RWPE2 (cell line): ENCODE measurements around the gene PICK1.

Experiments used
- ATAC-seq: fragments of 200-7000 bp; cut with Tn5 transposase; 3 replicates; pipeline ENCODE4 v1.9.1; 2021; ENCODE audit warnings: low read depth
- DNase-seq: peaks from one replicate; pipeline ENCODE4 v3.0.0-alpha.2; 2020; ENCODE audit warnings: low spot score
- H3K27ac ChIP-seq: fragments of 450-650 bp; 2 replicates; pipeline ENCODE4 v1.5.1; 2017; ENCODE audit warnings: mild to moderate bottlenecking; ENCODE audit not compliant: poor library complexity, severe bottlenecking
- H3K27me3 ChIP-seq: fragments of 250-450 bp; sonication (Bioruptor Pico); 2 replicates; pipeline ENCODE4 v1.5.1; 2021; ENCODE audit warnings: mild to moderate bottlenecking, moderate library complexity; ENCODE audit not compliant: insufficient read depth, poor library complexity, severe bottlenecking
- H3K36me3 ChIP-seq: fragments of 250-450 bp; sonication (Bioruptor Pico); 2 replicates; pipeline ENCODE4 v1.5.1; 2020; ENCODE audit warnings: low read depth, mild to moderate bottlenecking, moderate library complexity
- H3K4me1 ChIP-seq: fragments of 250-450 bp; sonication (Bioruptor Pico); 2 replicates; pipeline ENCODE4 v1.5.1; 2021; ENCODE audit warnings: mild to moderate bottlenecking, moderate library complexity; ENCODE audit not compliant: insufficient read depth, poor library complexity, severe bottlenecking
- H3K4me3 ChIP-seq: fragments of 250-450 bp; sonication (Bioruptor Pico); 2 replicates; pipeline ENCODE4 v1.5.1; 2021; ENCODE audit warnings: mild to moderate bottlenecking, moderate library complexity; ENCODE audit not compliant: severe bottlenecking
- H3K9me3 ChIP-seq: fragments of 250-450 bp; sonication (Bioruptor Pico); 2 replicates; pipeline ENCODE4 v1.5.1; 2021; ENCODE audit warnings: mild to moderate bottlenecking, moderate library complexity; ENCODE audit not compliant: severe bottlenecking
- CTCF ChIP-seq: fragments of 450-650 bp; IDR thresholded peaks from one replicate; pipeline ENCODE4 v1.5.1; 2017; ENCODE audit warnings: mild to moderate bottlenecking, moderate library complexity; ENCODE audit not compliant: poor library complexity, severe bottlenecking

PICK1 gene

GRCh38 chr22:38082986-38083710 lies 25.9 kb downstream of the PICK1 start:
- no peak for DNase-seq
- Histone ChIP-seq H3K4me3 (no peak overlapping the region), H3K36me3 (no peaks in the 10 kb centered on the region), H3K27me3 (peaks cover 28% of the 10 kb centered on the region), H3K27ac (no peak overlapping the region), H3K9me3 (no peaks in the 10 kb centered on the region), H3K4me1 (no peaks in the 10 kb centered on the region)
- TF ChIP-seq CTCF = no peak
- no peak for ATAC-seq

GRCh38 chr22:38083931-38084631 lies 26.9 kb downstream of the PICK1 start, which contains the start of gene SLC16A8:
Gene SLC16A8 (minus strand): TSS chr22:38084184. CDS start chr22:38082873, 1,311 bp downstream.
- no peak for TF ChIP-seq CTCF
- ATAC-seq (no peak), DNase-seq (no peak)
- H3K4me1 ChIP-seq = no peaks in the 10 kb centered on the region
- H3K4me3 ChIP-seq = no peak within 1 kb of the TSS
- no peaks in the 10 kb centered on the region for H3K9me3 ChIP-seq
- H3K27me3 ChIP-seq = peaks cover 28% of the 10 kb centered on the region
- no peaks in the 10 kb centered on the region for H3K36me3 ChIP-seq
- no peak within 1 kb of the TSS for H3K27ac ChIP-seq

GRCh38 chr22:38085056-38085455 lies 27.9 kb downstream of the PICK1 start:
- Histone ChIP-seq H3K4me3 (no peak overlapping the region), H3K27ac (no peak overlapping the region), H3K9me3 (no peaks in the 10 kb centered on the region), H3K36me3 (no peaks in the 10 kb centered on the region), H3K27me3 (peaks cover 28% of the 10 kb centered on the region), H3K4me1 (no peaks in the 10 kb centered on the region)
- DNase-seq = no peak
- no peak for ATAC-seq
- TF ChIP-seq CTCF = no peak

GRCh38 chr22:38085501-38085900 lies 28.3 kb downstream of the PICK1 start:
- no peak overlapping the region for H3K4me3 ChIP-seq
- no peak overlapping the region for H3K27ac ChIP-seq
- DNase-seq = no peak
- H3K4me1 ChIP-seq = no peaks in the 10 kb centered on the region
- no peaks in the 10 kb centered on the region for H3K36me3 ChIP-seq
- H3K9me3 ChIP-seq = no peaks in the 10 kb centered on the region
- no peak for ATAC-seq
- no peak for TF ChIP-seq CTCF
- peaks cover 25% of the 10 kb centered on the region for H3K27me3 ChIP-seq
